Peyer's patch (tissue), 4 donors: ENCODE results near the gene PRADC1.

Experiments used
- CTCF ChIP-seq, 6 experiments: fragments of 450-650 bp in 4 of 6; fragments of 200-600 bp in 2 of 6; sonication (generic) in 1 of 6; IDR thresholded peaks; one replicate each; pipeline ENCODE4 v1.5.1; 2017 to 2019; ENCODE audit warnings: antibody characterized with exemption in 6 of 6, mild to moderate bottlenecking in 3 of 6, moderate library complexity in 1 of 6
- POLR2A ChIP-seq, 2 donors: fragments of 450-650 bp; IDR thresholded peaks; one replicate each; pipeline ENCODE4 v1.5.1; 2017; ENCODE audit warnings: antibody characterized with exemption in 2 of 2, mild to moderate bottlenecking in 2 of 2, moderate library complexity in 2 of 2

GRCh38 chr2:73197579-73197978, 35.5 kb downstream of the PRADC1 start:
- no peak for TF ChIP-seq CTCF (IDR thresholded peaks at IDR 0.05)
- TF ChIP-seq POLR2A (IDR thresholded peaks at IDR 0.05), result no peak
